Activated CD4-positive, alpha-beta T cell treated with anti-CD3 and anti-CD28 coated beads for 4 hours (primary cell): Measurements from ENCODE around the gene TCERG1L.

Experiments used
- DNase-seq, 2 donors: peaks; one replicate each; pipeline ENCODE4 v3.0.0-alpha.2; 2020

TCERG1L gene

GRCh38 chr10:131269776-131270460 lies 41.6 kb downstream of the TCERG1L start:
- no peak for DNase-seq

GRCh38 chr10:131267814-131268095 lies 43.8 kb downstream of the TCERG1L start:
- no peak for DNase-seq

GRCh38 chr10:131266936-131267813 lies 44.3 kb downstream of the TCERG1L start:
- DNase-seq = no peak

- no peak for DNase-seq
Observed at GRCh38 chr10:131264110-131264788, 47.3 kb downstream of the TCERG1L start.

- no peak for DNase-seq
Observed at GRCh38 chr10:131261890-131262475, 49.5 kb downstream of the TCERG1L start.

GRCh38 chr10:131260452-131261211 lies 50.9 kb downstream of the TCERG1L start:
- no peak for DNase-seq

- no peak for DNase-seq
Observed at GRCh38 chr10:131260031-131260430, 51.5 kb downstream of the TCERG1L start.

- DNase-seq = no peak
Observed at GRCh38 chr10:131259535-131259934, 52.0 kb downstream of the TCERG1L start.

- no peak for DNase-seq
Observed at GRCh38 chr10:131258256-131258655, 53.3 kb downstream of the TCERG1L start.

GRCh38 chr10:131257027-131257426 lies 54.5 kb downstream of the TCERG1L start:
- no peak for DNase-seq

GRCh38 chr10:131254859-131255252 lies 56.7 kb downstream of the TCERG1L start:
- no peak for DNase-seq

GRCh38 chr10:131253931-131254858 lies 57.3 kb downstream of the TCERG1L start:
- no peak for DNase-seq

GRCh38 chr10:131252567-131253276 lies 58.8 kb downstream of the TCERG1L start:
- no peak for DNase-seq

- no peak for DNase-seq
Observed at GRCh38 chr10:131251146-131251541, 60.4 kb downstream of the TCERG1L start.

GRCh38 chr10:131250454-131251145 lies 60.9 kb downstream of the TCERG1L start:
- DNase-seq = no peak

- DNase-seq = no peak
Observed at GRCh38 chr10:131249955-131250344, 61.6 kb downstream of the TCERG1L start.

GRCh38 chr10:131249238-131249954 lies 62.1 kb downstream of the TCERG1L start:
- DNase-seq = no peak

GRCh38 chr10:131248376-131249165 lies 63.0 kb downstream of the TCERG1L start:
- no peak for DNase-seq

GRCh38 chr10:131247873-131248272 lies 63.6 kb downstream of the TCERG1L start:
- no peak for DNase-seq
